SJSA1 (cell line): ENCODE data around the gene CEP85L. TPM values are rescaled to one million over a fixed set of nuclear protein-coding genes. Genes with fewer than 3 reads are reported as not detected.

Source experiments
- DNase-seq, 2 experiments: peaks; one replicate each; pipeline ENCODE4 v3.0.0-alpha.2; 2015 to 2020; ENCODE audit warnings: low spot score in 2 of 2, low read depth in 1 of 2
- H3K27ac ChIP-seq: fragments of 250-450 bp; sonication (Bioruptor Pico); 2 replicates; pipeline ENCODE4 v1.5.1; 2020; ENCODE audit warnings: mild to moderate bottlenecking, moderate library complexity
- H3K27me3 ChIP-seq: fragments of 250-450 bp; sonication (Bioruptor Pico); replicated peaks from 2 replicates; pipeline ENCODE4 v1.5.1; 2020; ENCODE audit warnings: mild to moderate bottlenecking, moderate library complexity
- H3K36me3 ChIP-seq: fragments of 250-450 bp; sonication (Bioruptor Pico); 2 replicates; pipeline ENCODE4 v1.5.1; 2020; ENCODE audit warnings: mild to moderate bottlenecking
- H3K4me1 ChIP-seq: fragments of 250-450 bp; sonication (Bioruptor Pico); replicated peaks from 2 replicates; pipeline ENCODE4 v1.6.1; 2021; ENCODE audit warnings: mild to moderate bottlenecking
- H3K4me3 ChIP-seq: fragments of 250-450 bp; sonication (Bioruptor Pico); 2 replicates; pipeline ENCODE4 v1.5.1; 2020; ENCODE audit warnings: mild to moderate bottlenecking
- H3K9me3 ChIP-seq: fragments of 250-450 bp; sonication (Bioruptor Pico); replicated peaks from 2 replicates; pipeline ENCODE4 v1.5.1; 2020; ENCODE audit warnings: mild to moderate bottlenecking
- total RNA-seq: library from RNA; depleted of rRNA; stranded (reverse); fragments of >200 nt; shearing (Covaris generic); gene quantifications from 2 replicates; pipeline ENCODE4 v1.2.3, GENCODE V29; 2014

CEP85L gene
- total RNA-seq, 1 experiment from 2014 or later = 12.7 TPM

DNA sequence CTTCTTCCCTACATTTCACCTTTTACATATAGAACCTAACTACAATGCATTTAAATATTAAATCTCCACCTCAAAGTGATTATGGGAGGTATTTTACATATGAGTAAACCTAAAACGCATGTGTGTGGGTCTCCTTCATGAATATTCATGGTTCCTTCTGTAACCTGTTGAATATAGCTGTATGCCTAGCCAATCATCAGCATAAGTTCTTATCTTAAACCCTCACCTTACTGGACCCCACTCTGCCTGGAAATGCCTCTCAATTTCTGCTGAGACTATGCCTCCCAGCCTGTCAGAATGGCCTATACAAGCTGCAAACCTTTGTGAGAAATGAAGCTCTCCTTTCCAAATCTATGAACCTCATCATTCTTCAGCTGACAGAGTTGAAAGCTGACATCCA lies 21.3 kb downstream of the CEP85L start:
- H3K36me3 ChIP-seq = peaks cover 16% of the 10 kb centered on the region
- no peak for DNase-seq
- H3K4me1 ChIP-seq = no peaks in the 10 kb centered on the region
- H3K9me3 ChIP-seq = no peaks in the 10 kb centered on the region; the same call in 1 of the 2 replicates
- H3K27ac ChIP-seq = no peak overlapping the region
- H3K4me3 ChIP-seq = no peak overlapping the region
- H3K27me3 ChIP-seq = no peaks in the 10 kb centered on the region

DNA sequence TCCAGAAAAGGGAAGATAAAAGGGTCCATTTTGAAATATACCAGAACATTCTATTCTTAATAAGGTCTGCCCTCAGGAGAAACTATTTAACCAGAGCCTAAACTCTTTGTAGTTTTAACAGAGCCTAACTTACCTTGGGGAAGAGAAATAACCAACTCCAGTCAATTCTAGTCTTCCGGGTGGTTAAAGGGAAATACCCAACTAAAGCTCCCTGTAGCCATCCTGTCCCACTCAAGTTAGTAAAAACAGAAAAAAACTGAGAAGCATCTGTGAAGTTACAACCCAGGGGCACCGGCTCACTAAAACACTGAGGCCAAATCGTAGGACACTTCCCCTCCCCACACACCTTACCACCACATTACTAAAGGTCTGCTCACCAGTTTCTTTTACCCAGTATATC lies 23.7 kb downstream of the CEP85L start:
- Histone ChIP-seq H3K36me3 (peaks cover 16% of the 10 kb centered on the region), H3K4me1 (no peaks in the 10 kb centered on the region), H3K4me3 (no peak overlapping the region), H3K27me3 (no peaks in the 10 kb centered on the region), H3K9me3 (no peaks in the 10 kb centered on the region; the same call in 1 of the 2 replicates), H3K27ac (no peak overlapping the region)
- DNase-seq = no peak

DNA sequence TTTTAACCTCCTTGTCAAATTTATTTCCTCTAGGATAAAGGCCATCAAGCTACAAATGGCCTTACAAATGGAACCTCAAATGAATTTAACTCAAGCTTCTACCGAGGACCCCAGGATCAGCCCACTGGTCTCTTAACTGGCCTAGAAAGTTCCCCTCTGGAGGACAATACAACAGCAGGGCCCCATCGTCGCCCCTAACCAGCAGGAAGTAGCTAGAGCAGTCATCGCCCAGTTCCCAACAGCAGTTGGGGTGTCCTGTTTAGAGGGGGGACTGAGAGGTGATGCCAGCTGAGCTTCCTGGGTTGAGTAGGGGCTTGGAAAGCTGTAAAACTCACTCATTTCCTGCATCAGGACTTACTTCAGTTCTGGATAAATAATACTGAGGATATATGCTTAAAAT lies 25.6 kb downstream of the CEP85L start:
- no peak overlapping the region for H3K27ac ChIP-seq
- H3K4me1 ChIP-seq = no peaks in the 10 kb centered on the region
- H3K27me3 ChIP-seq = no peaks in the 10 kb centered on the region
- no peak for DNase-seq
- no peaks in the 10 kb centered on the region; the same call in 1 of the 2 replicates for H3K9me3 ChIP-seq
- peaks cover 16% of the 10 kb centered on the region for H3K36me3 ChIP-seq
- H3K4me3 ChIP-seq = no peak overlapping the region

DNA sequence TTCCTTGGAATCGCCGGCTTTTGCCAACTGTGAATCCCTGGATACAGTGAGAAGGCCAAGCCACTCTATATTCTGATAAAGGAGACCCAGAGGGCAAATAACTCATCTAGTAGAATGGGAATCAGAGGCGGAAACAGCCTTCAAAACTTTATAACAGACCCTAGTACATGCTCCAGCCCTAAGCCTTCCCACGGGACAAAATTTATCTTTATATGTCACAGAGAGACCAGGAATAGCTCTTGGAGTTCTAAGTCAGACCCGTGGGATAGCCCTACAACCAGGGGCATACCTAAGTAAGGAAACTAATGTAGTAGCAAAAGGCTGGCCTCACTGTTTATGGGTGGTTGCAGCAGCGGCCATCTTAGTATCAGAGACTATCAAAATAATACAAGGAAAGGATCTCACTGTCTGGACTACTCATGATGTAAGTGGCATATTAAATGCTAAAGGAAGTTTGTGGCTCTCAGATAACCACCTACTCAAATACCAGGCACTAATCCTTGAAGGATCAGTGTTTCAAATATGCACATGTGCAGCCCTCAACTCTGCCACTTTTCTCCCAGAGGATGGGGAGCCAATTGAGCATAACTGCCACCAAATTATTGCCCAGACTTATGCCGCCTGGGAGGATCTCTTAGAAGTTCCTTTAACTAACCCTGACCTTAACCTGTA lies 29.5 kb downstream of the CEP85L start:
- Histone ChIP-seq H3K27ac (no peak overlapping the region), H3K36me3 (no peaks in the 10 kb centered on the region; the same call in 1 of the 2 replicates), H3K27me3 (no peaks in the 10 kb centered on the region), H3K4me1 (no peaks in the 10 kb centered on the region), H3K4me3 (no peak overlapping the region), H3K9me3 (no peaks in the 10 kb centered on the region)
- DNase-seq = no peak

DNA sequence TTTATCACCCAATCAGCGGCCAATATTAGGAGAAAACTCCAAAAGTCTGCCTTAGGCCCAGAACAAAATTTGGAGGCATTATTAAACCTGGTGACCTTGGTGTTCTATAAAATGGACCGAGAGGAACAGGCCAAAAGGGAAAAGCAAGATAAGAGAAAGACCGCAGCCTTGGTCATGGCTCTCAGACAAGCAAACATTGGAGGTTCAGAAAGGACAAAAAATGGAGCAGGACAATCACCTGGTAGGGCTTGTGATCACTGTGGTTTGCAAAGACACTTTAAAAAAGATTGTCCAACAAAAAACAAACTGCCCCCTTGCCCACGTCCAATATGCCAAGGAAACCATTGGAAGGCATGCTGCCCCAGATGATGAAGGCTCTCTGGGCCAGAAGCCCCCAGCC lies 31.2 kb downstream of the CEP85L start:
- no peaks in the 10 kb centered on the region for H3K27me3 ChIP-seq
- H3K27ac ChIP-seq = no peak overlapping the region
- no peaks in the 10 kb centered on the region for H3K36me3 ChIP-seq
- H3K9me3 ChIP-seq = no peaks in the 10 kb centered on the region
- no peak for DNase-seq
- no peaks in the 10 kb centered on the region for H3K4me1 ChIP-seq
- H3K4me3 ChIP-seq = no peak overlapping the region

DNA sequence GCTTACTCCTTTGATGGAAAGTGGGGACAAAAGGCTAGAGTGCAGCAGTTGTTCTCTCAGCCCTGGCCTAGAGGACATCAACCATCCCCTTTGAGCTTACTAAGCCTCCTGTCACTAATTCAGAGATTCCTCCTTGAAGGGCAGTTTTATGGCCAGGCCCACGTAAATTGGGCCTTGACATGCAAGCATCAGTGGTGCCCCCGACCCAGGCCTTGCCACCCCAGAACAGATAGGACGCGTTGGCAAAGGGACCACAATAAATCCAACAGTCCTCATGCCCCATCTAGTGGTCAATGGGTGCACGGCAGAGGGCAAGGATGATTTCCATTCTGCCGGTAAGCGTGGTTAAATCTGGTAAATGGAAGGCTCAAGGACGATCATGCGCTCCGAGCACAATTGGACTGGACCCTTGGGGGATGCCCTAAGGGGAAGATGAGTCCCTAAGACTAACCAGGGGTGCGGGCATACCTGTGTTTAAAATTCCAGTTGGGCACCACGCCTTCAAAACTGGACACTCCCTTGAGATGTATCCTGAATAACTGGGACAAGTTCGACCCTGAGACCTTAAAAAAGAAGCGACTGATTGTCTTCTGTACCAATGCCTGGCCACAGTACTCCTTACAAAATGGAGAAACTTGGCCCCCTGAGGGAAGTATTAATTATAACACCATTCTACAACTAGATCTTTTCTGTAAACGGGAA lies 32.6 kb downstream of the CEP85L start:
- DNase-seq = peak; percentile 32 to 55

DNA sequence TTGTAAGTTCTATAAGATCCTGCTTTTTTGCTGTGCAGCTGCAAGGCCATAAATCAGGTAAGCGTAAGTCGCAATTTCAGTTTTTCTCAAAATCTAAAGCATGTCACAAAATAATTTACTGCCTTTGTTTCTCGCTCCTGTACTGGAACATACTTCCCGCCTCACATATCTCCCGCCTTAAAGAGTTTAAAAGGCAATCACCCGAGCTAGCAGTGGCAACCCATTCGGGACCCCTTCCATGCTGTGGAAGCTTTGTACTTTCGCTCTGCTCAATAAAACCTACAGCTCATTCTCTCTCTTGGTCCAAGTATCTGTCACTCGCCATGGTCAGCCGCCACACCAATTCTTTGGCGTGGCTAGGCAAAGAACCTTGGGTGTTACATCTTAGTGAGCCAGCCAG lies 34.0 kb downstream of the CEP85L start:
- Histone ChIP-seq H3K27me3 (no peaks in the 10 kb centered on the region), H3K4me3 (no peak overlapping the region), H3K9me3 (no peaks in the 10 kb centered on the region), H3K27ac (no peak overlapping the region), H3K4me1 (no peaks in the 10 kb centered on the region), H3K36me3 (no peaks in the 10 kb centered on the region)
- no peak for DNase-seq

More for the DNA sequence above, 32.6 kb downstream of the CEP85L start:
- no peaks in the 10 kb centered on the region for H3K9me3 ChIP-seq
- H3K27ac ChIP-seq = no peak overlapping the region
- H3K4me1 ChIP-seq = no peaks in the 10 kb centered on the region
- H3K36me3 ChIP-seq = no peaks in the 10 kb centered on the region
- H3K27me3 ChIP-seq = no peaks in the 10 kb centered on the region
- no peak overlapping the region for H3K4me3 ChIP-seq

DNA sequence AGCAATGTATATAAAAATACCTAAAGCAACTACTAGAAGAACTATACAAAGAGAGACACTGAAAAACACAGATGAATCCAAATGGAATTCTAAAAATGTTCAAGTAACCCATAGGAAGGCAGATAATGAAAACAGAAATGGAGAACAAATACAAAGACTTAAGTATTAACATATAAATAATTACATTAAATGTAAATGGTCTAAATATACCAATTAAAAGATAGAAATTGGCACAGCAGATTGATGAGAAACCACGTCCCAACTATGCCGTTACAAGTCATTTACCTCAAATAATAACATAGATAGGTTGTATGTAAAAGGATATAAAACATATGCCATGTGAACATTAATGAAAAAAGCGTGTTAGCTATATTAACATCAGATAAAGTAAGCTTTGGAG lies 40.1 kb downstream of the CEP85L start:
- no peaks in the 10 kb centered on the region for H3K27me3 ChIP-seq
- no peak overlapping the region for H3K27ac ChIP-seq
- no peaks in the 10 kb centered on the region for H3K36me3 ChIP-seq
- DNase-seq = no peak
- H3K4me3 ChIP-seq = no peak overlapping the region
- H3K9me3 ChIP-seq = no peaks in the 10 kb centered on the region
- no peaks in the 10 kb centered on the region for H3K4me1 ChIP-seq

DNA sequence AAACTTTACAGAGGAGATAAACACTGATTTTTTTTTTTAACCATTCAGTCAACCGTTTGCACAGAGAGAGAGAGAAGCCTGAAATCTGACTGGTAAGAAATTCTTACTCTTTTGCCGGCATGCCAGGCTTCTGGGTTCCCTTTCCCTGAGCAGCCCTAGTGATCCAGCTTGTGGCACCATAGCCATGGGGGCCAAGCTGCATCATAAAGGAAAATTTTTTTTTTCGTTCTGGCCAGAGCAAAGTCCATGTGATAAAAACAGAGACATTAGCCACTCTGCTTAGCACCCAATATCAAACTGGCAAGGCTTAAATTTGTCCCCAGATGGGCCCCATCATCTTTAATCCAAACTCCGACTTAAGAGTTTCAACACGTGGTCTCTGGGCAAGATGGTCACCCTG lies 44.5 kb downstream of the CEP85L start:
- DNase-seq = no peak
- Histone ChIP-seq H3K27me3 (no peaks in the 10 kb centered on the region), H3K9me3 (no peaks in the 10 kb centered on the region), H3K36me3 (no peaks in the 10 kb centered on the region), H3K27ac (no peak overlapping the region), H3K4me3 (no peak overlapping the region), H3K4me1 (no peaks in the 10 kb centered on the region)

DNA sequence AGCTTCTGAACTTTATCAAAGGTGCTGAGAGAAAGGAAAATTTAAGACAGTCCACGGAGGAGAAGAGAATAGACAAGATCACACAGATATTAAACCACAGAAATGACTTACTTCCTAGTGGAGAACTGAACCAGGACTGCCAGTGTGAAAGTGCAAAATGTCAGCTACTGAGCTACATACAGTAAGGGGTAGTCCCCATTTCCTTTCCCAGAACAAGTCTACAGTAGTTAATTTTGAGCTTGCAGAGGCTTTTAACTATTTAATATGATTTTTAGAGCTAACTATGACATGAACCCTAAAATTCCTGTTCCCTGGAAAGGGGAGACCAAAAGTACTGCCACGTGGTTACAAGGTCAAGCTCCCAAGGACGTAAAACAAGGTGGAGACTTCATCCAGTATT lies 45.1 kb downstream of the CEP85L start:
- no peaks in the 10 kb centered on the region; the same call in 1 of the 2 replicates for H3K36me3 ChIP-seq
- no peaks in the 10 kb centered on the region for H3K27me3 ChIP-seq
- no peak for DNase-seq
- H3K27ac ChIP-seq = no peak overlapping the region
- no peak overlapping the region for H3K4me3 ChIP-seq
- no peaks in the 10 kb centered on the region for H3K9me3 ChIP-seq
- H3K4me1 ChIP-seq = no peaks in the 10 kb centered on the region

DNA sequence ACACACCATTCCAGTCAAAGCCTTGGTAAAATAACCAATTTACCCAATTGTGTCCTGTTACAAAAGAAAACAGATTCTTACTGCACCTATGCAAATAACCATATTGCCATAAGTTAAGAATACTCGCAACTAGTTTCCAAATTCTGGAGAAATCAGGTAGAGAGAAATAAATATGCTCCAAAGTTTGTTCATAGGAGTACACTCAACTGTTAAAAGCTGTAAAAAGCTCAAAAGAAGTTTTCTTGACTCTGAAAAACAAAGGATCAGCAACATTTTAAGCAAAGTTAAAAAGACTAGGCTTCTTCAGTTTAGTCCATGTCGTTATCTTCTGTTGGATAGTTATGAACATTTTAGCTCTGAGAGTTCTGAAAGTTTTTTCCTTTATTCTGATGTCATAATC lies 48.0 kb downstream of the CEP85L start:
- no peak overlapping the region for H3K4me3 ChIP-seq
- no peak for DNase-seq
- no peaks in the 10 kb centered on the region; the same call in 1 of the 2 replicates for H3K36me3 ChIP-seq
- no peaks in the 10 kb centered on the region for H3K9me3 ChIP-seq
- no peaks in the 10 kb centered on the region for H3K27me3 ChIP-seq
- H3K27ac ChIP-seq = no peak overlapping the region
- H3K4me1 ChIP-seq = no peaks in the 10 kb centered on the region

DNA sequence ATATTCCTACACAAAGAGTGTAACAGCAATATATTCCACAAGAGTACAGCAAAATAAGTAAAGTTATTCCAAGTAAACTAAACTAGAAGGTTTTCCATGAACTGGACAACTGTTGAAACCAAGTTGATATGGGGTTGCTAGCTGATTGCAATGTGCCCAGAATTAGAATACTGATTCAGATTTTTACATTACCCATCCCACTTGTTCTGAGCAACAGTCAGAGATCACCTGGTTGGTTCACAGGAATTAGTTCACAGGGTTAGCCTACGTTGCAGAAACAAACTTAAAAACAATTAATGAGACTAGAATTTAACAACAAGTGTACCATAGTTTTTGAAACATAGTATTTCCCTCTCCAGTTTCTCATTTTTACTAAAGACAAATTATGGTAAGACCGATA lies 49.1 kb downstream of the CEP85L start:
- Histone ChIP-seq H3K4me3 (no peak overlapping the region), H3K9me3 (no peaks in the 10 kb centered on the region), H3K36me3 (no peaks in the 10 kb centered on the region; the same call in 1 of the 2 replicates), H3K4me1 (no peaks in the 10 kb centered on the region), H3K27me3 (no peaks in the 10 kb centered on the region), H3K27ac (no peak overlapping the region)
- no peak for DNase-seq

DNA sequence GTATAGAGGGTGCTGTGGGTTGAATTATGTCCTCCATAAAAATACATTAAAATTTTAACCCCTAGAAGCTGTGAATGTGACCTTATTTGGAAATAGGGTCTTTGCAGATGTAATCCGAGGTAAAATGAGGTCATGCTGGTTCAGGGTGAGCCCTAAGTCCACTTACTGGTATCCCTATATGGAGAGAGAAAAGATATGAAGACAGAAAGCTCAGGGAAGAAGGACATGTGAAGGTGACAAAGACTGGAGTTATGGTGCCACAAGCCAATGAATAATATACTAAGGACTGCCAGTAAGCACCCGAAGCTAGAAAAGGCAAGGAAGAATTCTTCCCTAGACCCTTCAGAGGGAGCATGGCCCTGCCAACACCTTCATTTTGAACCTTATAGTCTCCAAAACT lies 53.1 kb downstream of the CEP85L start:
- Histone ChIP-seq H3K4me3 (no peak overlapping the region), H3K4me1 (no peaks in the 10 kb centered on the region), H3K27me3 (no peaks in the 10 kb centered on the region), H3K9me3 (no peaks in the 10 kb centered on the region), H3K27ac (no peak overlapping the region), H3K36me3 (no peaks in the 10 kb centered on the region; the same call in 1 of the 2 replicates)
- DNase-seq = no peak

DNA sequence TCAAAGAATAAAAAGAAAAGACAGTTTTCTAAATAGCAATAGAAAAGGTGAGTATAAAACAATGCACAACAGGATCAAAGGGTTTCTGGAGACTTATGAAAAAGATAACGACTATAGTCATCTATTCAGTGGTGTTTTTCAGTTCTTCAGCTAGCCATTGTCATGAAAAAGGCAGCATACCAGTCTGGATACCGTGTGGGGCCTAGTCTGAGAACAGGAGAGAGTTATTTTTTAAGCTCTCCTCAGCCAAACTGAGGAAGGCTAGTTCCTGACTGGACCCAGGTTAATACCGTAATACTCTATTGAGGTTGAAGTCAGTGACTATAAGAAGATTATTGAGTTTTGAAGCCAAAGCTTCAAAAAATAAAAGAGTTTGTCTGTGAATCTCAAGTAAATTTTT lies 53.8 kb downstream of the CEP85L start:
- Histone ChIP-seq H3K27me3 (no peaks in the 10 kb centered on the region), H3K4me1 (no peaks in the 10 kb centered on the region), H3K4me3 (no peak overlapping the region), H3K36me3 (no peaks in the 10 kb centered on the region; the same call in 1 of the 2 replicates), H3K27ac (no peak overlapping the region), H3K9me3 (no peaks in the 10 kb centered on the region)
- DNase-seq = no peak
